ENCODE measurements around the gene ROMO1. TPM values are rescaled to one million over a fixed set of nuclear protein-coding genes. Genes with fewer than 3 reads are reported as not detected.

ROMO1 gene
- total RNA-seq: 190 TPM
- long read RNA-seq, transcript ROMO1-203 (3 exons, 422 nt): major isoform, 64 of 90 reads
- long read RNA-seq, transcript ROMO1-201 (2 exons, 496 nt): minor isoform, 7 of 90 reads
- long read RNA-seq, transcript ROMO1-204 (3 exons, 498 nt): minor isoform, 11 of 90 reads
- long read RNA-seq, partial matches to known transcripts: 0 of 90 reads
- long read RNA-seq, other reads (novel, unspliced or antisense): 8 of 90 reads

GRCh38 chr20:35699127-35699956 is at the start of gene ROMO1, which contains the start of gene NFS1:
Gene ROMO1 (plus strand): TSS chr20:35699405. CDS start chr20:35699633, 228 bp downstream.
Gene NFS1 (minus strand): TSS chr20:35699352. CDS start chr20:35699288, 64 bp downstream.
- intact Hi-C loops (cut with DNase I): loop anchor here (2.0 to 5.0 kb wide), 2 partner anchors 35 to 97 kb away; partner anchors contain the start of genes CPNE1 and RBM12
- ATAC-seq (peak; percentile 95), DNase-seq (ENCODE audit: missing footprints) (peak; percentile 95)

- ATAC-seq: no peak
- intact Hi-C loops (cut with DNase I): no loop called here
- no peak for DNase-seq (ENCODE audit: missing footprints)
Measured at GRCh38 chr20:35650632-35651031, 48.6 kb upstream of the ROMO1 start.

GRCh38 chr20:35651958-35652357 is 47.2 kb upstream of the ROMO1 start:
- ATAC-seq: no peak
- no peak for DNase-seq (ENCODE audit: missing footprints)
- intact Hi-C loops (cut with DNase I): no loop called here

GRCh38 chr20:35652641-35653429 is 46.4 kb upstream of the ROMO1 start:
- intact Hi-C loops (cut with DNase I): no loop called here
- DNase-seq (ENCODE audit: missing footprints) (no peak), ATAC-seq (no peak)

- DNase-seq (ENCODE audit: missing footprints) (no peak), ATAC-seq (no peak)
- intact Hi-C loops (cut with DNase I): no loop called here
Measured at GRCh38 chr20:35653430-35653734, 45.8 kb upstream of the ROMO1 start.

GRCh38 chr20:35653893-35654292 is 45.3 kb upstream of the ROMO1 start:
- ATAC-seq: no peak
- intact Hi-C loops (cut with DNase I): no loop called here
- no peak for DNase-seq (ENCODE audit: missing footprints)

- no peak for DNase-seq (ENCODE audit: missing footprints)
- no peak for ATAC-seq
- intact Hi-C loops (cut with DNase I): no loop called here
Measured at GRCh38 chr20:35654415-35654814, 44.8 kb upstream of the ROMO1 start.

- intact Hi-C loops (cut with DNase I): no loop called here
- no peak for ATAC-seq
- DNase-seq (ENCODE audit: missing footprints): no peak
Measured at GRCh38 chr20:35657271-35657670, 41.9 kb upstream of the ROMO1 start.

GRCh38 chr20:35660122-35660937 is 38.9 kb upstream of the ROMO1 start:
- DNase-seq (ENCODE audit: missing footprints) (no peak), ATAC-seq (no peak)
- intact Hi-C loops (cut with DNase I): no loop called here

- DNase-seq (ENCODE audit: missing footprints): no peak
- intact Hi-C loops (cut with DNase I): no loop called here
- no peak for ATAC-seq
Measured at GRCh38 chr20:35661053-35661452, 38.2 kb upstream of the ROMO1 start.

GRCh38 chr20:35661908-35662307 is 37.3 kb upstream of the ROMO1 start:
- no peak for DNase-seq (ENCODE audit: missing footprints)
- ATAC-seq: no peak
- intact Hi-C loops (cut with DNase I): loop anchor here (2.0 kb wide), 1 partner anchor 45 kb away; no protein-coding TSS in a partner anchor

GRCh38 chr20:35662551-35662950 is 36.7 kb upstream of the ROMO1 start:
- intact Hi-C loops (cut with DNase I): loop anchor here (2.0 kb wide), 1 partner anchor 46 kb away; no protein-coding TSS in a partner anchor
- no peak for ATAC-seq
- no peak for DNase-seq (ENCODE audit: missing footprints)

- no peak for DNase-seq (ENCODE audit: missing footprints)
- peak; percentile 1 for ATAC-seq
Measured at GRCh38 chr20:35663516-35664465, 35.4 kb upstream of the ROMO1 start.

GRCh38 chr20:35664466-35665206 is 34.6 kb upstream of the ROMO1 start, which contains the start of the genes CPNE1 and RBM12:
Gene CPNE1 (minus strand): TSS chr20:35664900. CDS start chr20:35632923, 31,977 bp downstream.
Gene RBM12 (minus strand): TSS chr20:35664900. CDS start chr20:35655322, 9,578 bp downstream.
- ATAC-seq: peak; percentile 98
- intact Hi-C loops (cut with DNase I): loop anchor here (2.0 kb wide), 1 partner anchor 34 kb away; the partner anchor contains the start of genes NFS1 and ROMO1
- DNase-seq (ENCODE audit: missing footprints): peak; percentile 95

More at GRCh38 chr20:35663516-35664465, 35.4 kb upstream of the ROMO1 start:
- intact Hi-C loops (cut with DNase I): loop anchor here (2.0 kb wide), 2 partner anchors 35 to 47 kb away; partner anchors contain the start of genes NFS1 and ROMO1

GRCh38 chr20:35665949-35666288 is 33.3 kb upstream of the ROMO1 start:
- intact Hi-C loops (cut with DNase I): loop anchor here (2.0 kb wide), 1 partner anchor 33 kb away; the partner anchor contains the start of genes NFS1 and ROMO1
- DNase-seq (ENCODE audit: missing footprints): no peak
- no peak for ATAC-seq

- ATAC-seq (no peak), DNase-seq (ENCODE audit: missing footprints) (no peak)
- intact Hi-C loops (cut with DNase I): no loop called here
Measured at GRCh38 chr20:35669221-35669620, 30.0 kb upstream of the ROMO1 start.
